Right lobe of liver (tissue), 6 donors: ENCODE results near the gene ALDOA. TPM values are rescaled to one million over a fixed set of nuclear protein-coding genes. Genes with fewer than 3 reads are reported as not detected.

ENCODE experiments used
- ATAC-seq, 4 donors: fragments of 200-7000 bp; cut with Tn5 transposase; one replicate each; pipeline ENCODE4 v1.9.1; 2020; ENCODE audit warnings: mild to moderate bottlenecking in 4 of 4, moderate library complexity in 4 of 4
- DNase-seq, 3 donors: peaks; one replicate each; pipeline ENCODE4 v3.0.0-alpha.2; 2020
- H3K27ac ChIP-seq, 3 donors: fragments of 200-600 bp; one replicate each; pipeline ENCODE4 v1.8.0; 2022
- H3K27me3 ChIP-seq, 2 donors: fragments of 200-600 bp; one replicate each; pipeline ENCODE4 v1.8.0; 2022
- H3K36me3 ChIP-seq, 4 donors: fragments of 200-600 bp; sonication (generic) in 1 of 4; one replicate each; pipeline versions ENCODE4 v1.5.1 to v1.8.0; 2017 to 2022; ENCODE audit warnings: control low read depth in 1 of 4
- H3K4me1 ChIP-seq, 4 donors: fragments of 200-600 bp; sonication (generic) in 1 of 4; one replicate each; pipeline versions ENCODE4 v1.5.1 to v1.8.0; 2017 to 2022; ENCODE audit warnings: control low read depth in 1 of 4
- H3K4me3 ChIP-seq, 3 donors: fragments of 200-600 bp; one replicate each; pipeline ENCODE4 v1.8.0; 2022
- H3K9me3 ChIP-seq, 4 donors: fragments of 200-600 bp; sonication (generic) in 1 of 4; one replicate each; pipeline versions ENCODE4 v1.5.1 to v1.8.0; 2017 to 2022; ENCODE audit warnings: control low read depth in 1 of 4
- CTCF ChIP-seq, 4 donors: fragments of 200-600 bp in 3 of 4; fragments of 450-650 bp in 1 of 4; IDR thresholded peaks; one replicate each; pipeline versions ENCODE4 v1.5.1 to v1.8.0; 2016 to 2022; ENCODE audit warnings: antibody characterized with exemption in 4 of 4, mild to moderate bottlenecking in 2 of 4
- POLR2A ChIP-seq: fragments of 450-650 bp; IDR thresholded peaks from one replicate; pipeline ENCODE4 v1.6.1; 2017; ENCODE audit warnings: antibody characterized with exemption, mild to moderate bottlenecking
- WGBS: methylation state at CpG from one replicate; pipeline ENCODE4 v1.1.6; 2018; ENCODE audit warnings: low coverage, low lambda C conversion rate; ENCODE audit not compliant: insufficient coverage; ENCODE audit errors: missing lambda C conversion rate; 5-methylcytosine and 5-hydroxymethylcytosine counted together
- intact Hi-C, 2 donors: fragments of 100-400 bp; cut with DNase I; formaldehyde crosslinking; loops; one replicate each; pipeline versions ENCODE4 v1.11.2 to v1.14.1; 2022
- total RNA-seq, 6 experiments: library from RNA; depleted of rRNA in 2 of 6; stranded (reverse); fragments of >200 nt in 2 of 6; fragmentation: NEBNext Ultra II Directional in 3 of 6; extraction: Animal tissue kit (Norgen Biotek cat#: 25700) in 3 of 6; gene quantifications; one replicate each; pipeline versions ENCODE4 v1.1.0 to v1.2.4, GENCODE V29; 2016 to 2023
- donor health status: DM: no; HTN: yes; CAD: no.
- donor health status: DM: no; HTN: no; CAD: no.
- donor health status: DM: no; HTN: no; CAD: no.
- donor health status: DM: no; HTN: yes; CAD: no.
- donor health status: DM: no; HTN: yes; CAD: no.

Gene ALDOA
- total RNA-seq, 6 experiments from 2014 or later: 113 to 580 (median 345) TPM

- Histone ChIP-seq H3K27ac (no peak overlapping the region), H3K9me3 (no peaks in the 10 kb centered on the region), H3K4me1 (peaks cover 0 to 14% (median 0%) of the 10 kb centered on the region in 4 donors), H3K4me3 (no peak overlapping the region), H3K27me3 (no peaks in the 10 kb centered on the region), H3K36me3 (peaks cover 0 to 36% (median 4%) of the 10 kb centered on the region in 4 donors)
- intact Hi-C loops: no loop called here
- DNase-seq (no peak), ATAC-seq (no peak)
- TF ChIP-seq CTCF (IDR thresholded peaks at IDR 0.05) (no peak), POLR2A (no peak)
- 96% methylated on average over 2 of the region's 2 CpGs for WGBS
Observed at GRCh38 chr16:30119428-30119827, 53.9 kb downstream of the ALDOA start.

Other genes with a start within 250 kb of the ALDOA start
- 10 to 100 TPM in 5 of 6 experiments, 1 to 10 TPM in 1; 8.5 to 26.1 (median 11.5) TPM for gene PAGR1, start 249.6 kb upstream of the ALDOA start, total RNA-seq
- 100 to 1,000 TPM in 2 of 6 experiments, 10 to 100 TPM in 4; 37.4 to 112 (median 77.8) TPM for gene MVP, start 245.3 kb upstream of the ALDOA start, total RNA-seq
- 10 to 100 TPM; 35.1 to 96.6 (median 58.2) TPM for gene CDIPT, start 202.5 kb upstream of the ALDOA start, total RNA-seq
- gene SEZ6L2, start 166.2 kb upstream of the ALDOA start, total RNA-seq: under 1 TPM; 0.15 to 0.56 (median 0.32) TPM
- gene ASPHD1, start 165.3 kb upstream of the ALDOA start, total RNA-seq: under 1 TPM in 2 of 6 experiments, not detected in 4; 0.38 to 0.50 TPM
- gene KCTD13, start 139.5 kb upstream of the ALDOA start, total RNA-seq: 10 to 100 TPM in 1 of 6 experiments, 1 to 10 TPM in 5; 5.4 to 13.5 (median 7.2) TPM
- 10 to 100 TPM; 49.9 to 75.9 (median 57.1) TPM for gene TMEM219, start 103.7 kb upstream of the ALDOA start, total RNA-seq
- gene TAOK2, start 91.9 kb upstream of the ALDOA start, total RNA-seq: 10 to 100 TPM; 15.8 to 19.6 (median 17.2) TPM
- gene HIRIP3, start 70.1 kb upstream of the ALDOA start, total RNA-seq: 10 to 100 TPM in 2 of 6 experiments, 1 to 10 TPM in 4; 5.2 to 12.9 (median 9.0) TPM
- gene INO80E, start 69.5 kb upstream of the ALDOA start, total RNA-seq: 10 to 100 TPM; 22.3 to 45.8 (median 33.2) TPM
- under 1 TPM in 3 of 6 experiments, not detected in 3; 0.16 to 0.66 (median 0.33) TPM for gene DOC2A, start 54.7 kb upstream of the ALDOA start, total RNA-seq
- not detected for gene C16orf92, start 42.6 kb upstream of the ALDOA start, total RNA-seq
- not detected for gene TLCD3B, start 34.5 kb upstream of the ALDOA start, total RNA-seq
- 10 to 100 TPM; 43.1 to 59.7 (median 47.0) TPM for gene PPP4C, start 10.2 kb downstream of the ALDOA start, total RNA-seq
- gene TBX6, start 26.2 kb downstream of the ALDOA start, total RNA-seq: under 1 TPM; 0.37 to 0.68 (median 0.42) TPM
- 10 to 100 TPM; 13.5 to 46.5 (median 21.9) TPM for gene YPEL3, start 30.5 kb downstream of the ALDOA start, total RNA-seq
- gene GDPD3, start 47.8 kb downstream of the ALDOA start, total RNA-seq: 1 to 10 TPM in 4 of 6 experiments, under 1 TPM in 1, not detected in 1; 0.19 to 2.3 (median 2.3) TPM
- 10 to 100 TPM in 5 of 6 experiments, 1 to 10 TPM in 1; 7.4 to 24.1 (median 16.0) TPM for gene MAPK3, start 57.5 kb downstream of the ALDOA start, total RNA-seq
- gene CORO1A, start 117.8 kb downstream of the ALDOA start, total RNA-seq: 10 to 100 TPM in 1 of 6 experiments, 1 to 10 TPM in 5; 7.0 to 15.2 (median 7.9) TPM
- 100 to 1,000 TPM in 1 of 6 experiments, 10 to 100 TPM in 5; 22.9 to 139 (median 25.6) TPM for gene BOLA2B, start 127.9 kb downstream of the ALDOA start, total RNA-seq
- 10 to 100 TPM; 15.5 to 83.2 (median 36.4) TPM for gene SLX1A, start 128.1 kb downstream of the ALDOA start, total RNA-seq
- gene SULT1A3, start 133.5 kb downstream of the ALDOA start, total RNA-seq: 10 to 100 TPM in 5 of 6 experiments, 1 to 10 TPM in 1; 8.5 to 29.0 (median 11.9) TPM
- 10 to 100 TPM in 1 of 6 experiments, 1 to 10 TPM in 4, under 1 TPM in 1; 0.99 to 11.2 (median 6.7) TPM for gene NPIPB13, start 182.7 kb downstream of the ALDOA start, total RNA-seq